HEK293 (cell line): Measurements from ENCODE around the gene RAMP1.

Source experiments
- CTCF ChIA-PET: fragments of 350-600 bp; formaldehyde crosslinking; extraction: SDS; loops from one replicate; lab custom pipeline; 2021; ENCODE audit warnings: antibody characterized with exemption; lab: Yijun Ruan, JAX
- POLR2A ChIA-PET: fragments of 300-600 bp; formaldehyde crosslinking; extraction: SDS; loops from one replicate; lab custom pipeline; 2020; ENCODE audit warnings: antibody characterized with exemption, inconsistent platforms; lab: Yijun Ruan, JAX
- H3K27ac ChIP-seq: fragments of 200-500 bp; sonication (Bioruptor generic); 2 replicates; pipeline ENCODE4 v1.5.1; 2014; ENCODE audit warnings: low read depth, low read length, control low read depth, inconsistent platforms; ENCODE audit errors: extremely low read depth
- H3K36me3 ChIP-seq, 2 experiments: fragments of 200-500 bp in 1 of 2; sonication (Bioruptor generic) in 1 of 2; 1 replicate in 1 of 2; 2 replicates in 1 of 2; pipeline ENCODE4 v1.5.1; 2014 to 2017; ENCODE audit warnings: inconsistent platforms in 2 of 2, low read length in 2 of 2; ENCODE audit not compliant: control insufficient read depth in 2 of 2, insufficient read depth in 1 of 2
- H3K4me1 ChIP-seq: fragments of 200-500 bp; sonication (Bioruptor generic); 2 replicates; pipeline ENCODE4 v1.5.1; 2014; ENCODE audit warnings: mild to moderate bottlenecking, low read length, inconsistent platforms; ENCODE audit not compliant: control insufficient read depth, insufficient read depth
- H3K4me3 ChIP-seq: 2 replicates; pipeline ENCODE4 v1.5.1; 2011; ENCODE audit warnings: low read depth, mild to moderate bottlenecking, control low read depth, low read length, moderate library complexity
- H3K9me3 ChIP-seq: fragments of 200-500 bp; sonication (Bioruptor generic); 2 replicates; pipeline ENCODE4 v1.5.1; 2014; ENCODE audit warnings: low read depth, low read length, inconsistent platforms; ENCODE audit not compliant: control insufficient read depth, insufficient read depth
- ATF2 ChIP-seq: fragments of 450-650 bp; formaldehyde crosslinking; IDR thresholded peaks from 2 replicates; pipeline ENCODE4 v1.5.1; 2016; ENCODE audit warnings: missing biosample characterization, missing genetic modification characterization, low read depth
- BCL11A ChIP-seq: fragments of 450-650 bp; formaldehyde crosslinking; IDR thresholded peaks from 2 replicates; pipeline ENCODE4 v1.5.1; 2016; ENCODE audit warnings: low read depth, missing biosample characterization, missing genetic modification characterization
- HOXD13 ChIP-seq: sonication (generic); formaldehyde crosslinking; IDR thresholded peaks from 2 replicates; pipeline ENCODE4 v1.8.0; 2022; ENCODE audit warnings: missing genetic modification reagents, borderline replicate concordance
- PRDM1 ChIP-seq: fragments of 450-650 bp; formaldehyde crosslinking; IDR thresholded peaks from 2 replicates; pipeline ENCODE4; 2016; ENCODE audit warnings: missing biosample characterization, missing genetic modification characterization
- PRDM2 ChIP-seq: fragments of 450-650 bp; formaldehyde crosslinking; IDR thresholded peaks from 2 replicates; pipeline ENCODE4 v1.5.1; 2016; ENCODE audit warnings: missing biosample characterization, missing genetic modification characterization, borderline replicate concordance
- REPIN1 ChIP-seq: fragments of 450-650 bp; formaldehyde crosslinking; IDR thresholded peaks from 2 replicates; pipeline ENCODE4 v1.5.1; 2017; ENCODE audit warnings: missing biosample characterization, missing genetic modification characterization, low read depth
- SCRT1 ChIP-seq: fragments of 450-650 bp; formaldehyde crosslinking; IDR thresholded peaks from 2 replicates; pipeline ENCODE4 v1.5.1; 2016; ENCODE audit warnings: missing biosample characterization, missing genetic modification characterization, borderline replicate concordance
- SP2 ChIP-seq: fragments of 450-650 bp; formaldehyde crosslinking; IDR thresholded peaks from 2 replicates; pipeline ENCODE4 v1.5.1; 2016; ENCODE audit warnings: missing biosample characterization, missing genetic modification characterization
- ZBTB1 ChIP-seq: fragments of 450-650 bp; formaldehyde crosslinking; IDR thresholded peaks from 2 replicates; pipeline ENCODE4 v1.5.1; 2016; ENCODE audit warnings: missing biosample characterization, missing genetic modification characterization
- ZBTB6 ChIP-seq: fragments of 450-650 bp; formaldehyde crosslinking; IDR thresholded peaks from 2 replicates; pipeline ENCODE4 v1.5.1; 2017; ENCODE audit warnings: missing biosample characterization, missing genetic modification characterization
- ZFP37 ChIP-seq: fragments of 450-650 bp; formaldehyde crosslinking; IDR thresholded peaks from 2 replicates; pipeline ENCODE4 v1.5.1; 2016; ENCODE audit warnings: missing biosample characterization, missing genetic modification characterization
- ZIC2 ChIP-seq: fragments of 450-650 bp; formaldehyde crosslinking; IDR thresholded peaks from 2 replicates; pipeline ENCODE4 v1.5.1; 2016; ENCODE audit warnings: missing biosample characterization, missing genetic modification characterization
- ZNF146 ChIP-seq: fragments of 450-650 bp; formaldehyde crosslinking; IDR thresholded peaks from 2 replicates; pipeline ENCODE4 v1.5.1; 2016; ENCODE audit warnings: missing biosample characterization, missing genetic modification characterization
- ZNF19 ChIP-seq: fragments of 450-650 bp; formaldehyde crosslinking; IDR thresholded peaks from 2 replicates; pipeline ENCODE4; 2016; ENCODE audit warnings: missing biosample characterization, missing genetic modification characterization, low read depth
- ZNF223 ChIP-seq: fragments of 450-650 bp; formaldehyde crosslinking; IDR thresholded peaks from 2 replicates; pipeline ENCODE4 v1.5.1; 2016; ENCODE audit warnings: missing biosample characterization, missing genetic modification characterization
- ZNF292 ChIP-seq: fragments of 450-650 bp; formaldehyde crosslinking; IDR thresholded peaks from 2 replicates; pipeline ENCODE4 v1.5.1; 2016; ENCODE audit warnings: low read depth, missing biosample characterization, missing genetic modification characterization, borderline replicate concordance
- ZNF341 ChIP-seq: fragments of 450-650 bp; formaldehyde crosslinking; IDR thresholded peaks from 2 replicates; pipeline ENCODE4; 2016; ENCODE audit warnings: low read depth, missing biosample characterization, missing genetic modification characterization
- ZNF354C ChIP-seq: fragments of 450-650 bp; formaldehyde crosslinking; IDR thresholded peaks from 2 replicates; pipeline ENCODE4 v1.5.1; 2016; ENCODE audit warnings: missing biosample characterization, missing genetic modification characterization, low read depth, borderline replicate concordance
- ZNF530 ChIP-seq: fragments of 450-650 bp; formaldehyde crosslinking; IDR thresholded peaks from 2 replicates; pipeline ENCODE4 v1.5.1; 2016; ENCODE audit warnings: low read depth, missing biosample characterization, missing genetic modification characterization
- ZNF843 ChIP-seq: fragments of 450-650 bp; formaldehyde crosslinking; IDR thresholded peaks from 2 replicates; pipeline ENCODE4 v1.5.1; 2016; ENCODE audit warnings: missing biosample characterization, missing genetic modification characterization

The RAMP1 gene

GRCh38 chr2:237885111-237885930 lies 25.9 kb downstream of the RAMP1 start:
- no peaks in the 10 kb centered on the region for H3K4me1 ChIP-seq
- no peaks in the 10 kb centered on the region for H3K9me3 ChIP-seq
- no peak overlapping the region for H3K4me3 ChIP-seq
- H3K27ac ChIP-seq: no peak overlapping the region
- TF ChIP-seq ZIC2 (tag by site-specific recombination) (peak; percentile 39), ZNF292 (tag by site-specific recombination) (no peak)
- H3K36me3 ChIP-seq: no peaks in the 10 kb centered on the region
- ChIA-PET CTCF (no interaction called here), POLR2A (no interaction called here)

- no peaks in the 10 kb centered on the region for H3K36me3 ChIP-seq
- TF ChIP-seq ZNF341 (tag by site-specific recombination) (no peak), ZIC2 (tag by site-specific recombination) (0 out of 2 replicates have a peak, but pooled peaks have one; percentile 0), ZNF223 (no peak), ZBTB1 (tag by site-specific recombination) (no peak), HOXD13 (CRISPR knock-in tag) (no peak)
- TF ChIP-seq, all 188 proteins: peak for 1
- Histone ChIP-seq H3K4me1 (no peaks in the 10 kb centered on the region), H3K27ac (no peak overlapping the region), H3K9me3 (no peaks in the 10 kb centered on the region), H3K4me3 (no peak overlapping the region)
- ChIA-PET CTCF (no interaction called here), POLR2A (no interaction called here)
Observed at GRCh38 chr2:237885931-237886684, 26.7 kb downstream of the RAMP1 start.

GRCh38 chr2:237886685-237887481 lies 27.5 kb downstream of the RAMP1 start:
- H3K4me1 ChIP-seq: no peaks in the 10 kb centered on the region
- H3K27ac ChIP-seq: no peak overlapping the region
- CTCF ChIA-PET: no interaction called here
- no peaks in the 10 kb centered on the region for H3K9me3 ChIP-seq
- no peaks in the 10 kb centered on the region for H3K36me3 ChIP-seq
- H3K4me3 ChIP-seq: no peak overlapping the region
- POLR2A ChIA-PET: no interaction called here
- TF ChIP-seq ZNF146 (tag by site-specific recombination) (no peak), BCL11A (tag by site-specific recombination) (no peak), ZNF530 (tag by site-specific recombination) (no peak), ZNF223 (no peak), ATF2 (tag by site-specific recombination) (no peak), PRDM2 (tag by site-specific recombination) (no peak), ZFP37 (tag by site-specific recombination) (no peak), ZNF19 (tag by site-specific recombination) (no peak), ZNF843 (tag by site-specific recombination) (no peak), ZBTB6 (tag by site-specific recombination) (no peak), ZNF354C (tag by site-specific recombination) (no peak), SP2 (no peak), SCRT1 (no peak), PRDM1 (tag by site-specific recombination) (no peak), REPIN1 (tag by site-specific recombination) (no peak)
